ENCODE measurements around the gene SRD5A2. TPM values are rescaled to one million over a fixed set of nuclear protein-coding genes. Genes with fewer than 3 reads are reported as not detected.

SRD5A2 gene
- total and polyA plus RNA-seq, 2 of the 8 experiments (the other 6 are each of a cell fraction or from before 2014, with no cell fraction given) = 0.02 TPM; not detected in 1

DNA sequence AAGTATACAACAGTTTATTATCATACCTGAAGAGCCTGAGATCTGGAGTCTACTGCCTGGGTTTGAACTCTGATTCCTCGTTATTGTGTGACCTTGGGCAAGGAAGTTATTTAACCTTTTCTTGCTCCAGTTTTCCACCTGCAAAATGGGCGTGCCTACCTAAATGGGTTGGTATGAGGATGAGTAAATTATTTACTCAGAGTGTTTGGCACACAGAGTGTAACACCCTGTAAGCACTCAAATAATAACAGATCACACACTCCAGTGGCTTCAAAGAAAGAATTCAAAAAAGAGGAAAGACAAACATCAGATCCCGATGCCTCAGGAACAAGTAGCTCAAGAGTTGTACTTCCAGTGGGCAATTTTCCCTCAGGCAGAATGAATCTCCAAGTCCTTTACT lies 2.4 kb downstream of the SRD5A2 start:
- Histone ChIP-seq H3K56ac (replicated peaks; ENCODE audit: insufficient read length, low read depth, low read length) (no peak overlapping the region), H2BK15ac (ENCODE audit: low read length) (no peak overlapping the region), H4K5ac (ENCODE audit: insufficient read length, low read depth, low read length) (no peak overlapping the region), H3K79me1 (ENCODE audit: low read depth, low read length) (no peaks in the 10 kb centered on the region), H2BK12ac (ENCODE audit: low read depth, low read length) (no peak overlapping the region), H3K4me2 (ENCODE audit: insufficient read depth in 1 of 2, low read depth in 2 of 2, low read length in 2 of 2) (no peak overlapping the region), H3K27ac (ENCODE audit: low read depth, low read length) (no peak overlapping the region), H3K9ac (replicated peaks in 1 of 4; ENCODE audit: extremely low read depth in 1 of 4, low read depth in 3 of 4, low read length in 3 of 4) (no peak overlapping the region), H3K4ac (replicated peaks; ENCODE audit: insufficient read length, low read depth, low read length) (no peak overlapping the region), H4K8ac (ENCODE audit: extremely low read depth, insufficient read depth, low read length) (no peak overlapping the region), H3K23ac (ENCODE audit: insufficient read length) (no peak overlapping the region), H3K27me3 (replicated peaks in 1 of 4; ENCODE audit: control insufficient read depth in 3 of 4, extremely low read depth in 1 of 4, insufficient read depth in 3 of 4, low read length in 3 of 4) (peaks cover 20 to 40% (median 33%) of the 10 kb centered on the region in 4 experiments), H3K79me2 (ENCODE audit: control insufficient read depth in 1 of 2, insufficient read depth in 2 of 2, low read length in 2 of 2) (no peaks in the 10 kb centered on the region), H2BK20ac (ENCODE audit: low read length) (no peak overlapping the region), H3K14ac (ENCODE audit: insufficient read length) (no peak overlapping the region), H2BK5ac (ENCODE audit: low read depth, low read length) (no peak overlapping the region), H4K20me1 (replicated peaks in 1 of 2; ENCODE audit: control insufficient read depth in 1 of 2, insufficient read depth in 2 of 2, low read length in 2 of 2) (no peaks in the 10 kb centered on the region), H3K36me3 (ENCODE audit: control insufficient read depth in 2 of 4, insufficient read depth in 4 of 4, low read length in 3 of 4) (no peaks in the 10 kb centered on the region), H3K4me1 (replicated peaks in 1 of 4; ENCODE audit: control insufficient read depth in 3 of 4, insufficient read depth in 4 of 4, low read length in 3 of 4) (no peaks in the 10 kb centered on the region; a peak in 1 of 7 replicates), H3K23me2 (ENCODE audit: low read depth, low read length) (peaks cover 4% of the 10 kb centered on the region; the same call in 1 of the 2 replicates), H2BK120ac (replicated peaks; ENCODE audit: low read depth, low read length) (no peak overlapping the region), H3K9me3 (ENCODE audit: insufficient read depth in 2 of 2, low read depth in 1 of 2, low read length in 1 of 2) (peaks cover 2 to 34% of the 10 kb centered on the region in 2 experiments; a peak in 2 of 4 replicates), H2AFZ (ENCODE audit: low read length) (no peak overlapping the region), H3K18ac (ENCODE audit: extremely low read depth, low read length) (no peak overlapping the region), H2AK5ac (ENCODE audit: low read depth, low read length) (no peak overlapping the region), H3K4me3 (ENCODE audit: extremely low read depth in 1 of 4, insufficient read depth in 2 of 4, low read depth in 3 of 4, low read length in 4 of 4) (no peak overlapping the region), H4K91ac (replicated peaks; ENCODE audit: insufficient read length, low read length) (no peak overlapping the region)
- WGBS, 2 experiments (ENCODE audit: extremely low coverage in 1 of 2, insufficient coverage in 1 of 2, insufficient read length in 1 of 2, insufficient replicate concordance in 2 of 2, low coverage in 1 of 2, low lambda C conversion rate in 2 of 2, missing lambda C conversion rate in 1 of 2) = 92% methylated on average over 3 of the region's 3 CpGs; no CpG with 5 or more reads in 1 of the 2 experiments
- no peak for DNase-seq (ENCODE audit: low read depth in 1 of 2, low spot score in 2 of 2)
- POLR2A ChIA-PET (ENCODE audit: partially characterized antibody) = no interaction called here
- FAIRE-seq = no peak
- CTCF ChIA-PET (ENCODE audit: partially characterized antibody) = no interaction called here
- TF ChIP-seq EZH2 (IDR thresholded peaks at IDR 0.05; ENCODE audit: low read depth, low read length, severe bottlenecking) = no peak
- no peak for TF ChIP-seq PHF8 (conservative IDR thresholded peaks at IDR 0.05; ENCODE audit: low read depth, low read length)
- no peak for TF ChIP-seq HDAC2 (IDR thresholded peaks at IDR 0.05; ENCODE audit: borderline replicate concordance in 1 of 2, low read depth in 2 of 2, low read length in 2 of 2)
- no peak for TF ChIP-seq KDM1A (IDR thresholded peaks at IDR 0.05; ENCODE audit: borderline replicate concordance, low read length)
- no peak for TF ChIP-seq SIRT6 (IDR thresholded peaks at IDR 0.05; ENCODE audit: low read length)
- no peak for TF ChIP-seq ZNF274 (IDR thresholded peaks at IDR 0.05; ENCODE audit: borderline replicate concordance, extremely low read depth, low read length)

All from H1 (cell line).